ENCODE results near the gene DACH1.

Gene DACH1

GRCh38 chr13:71583581-71583980 lies 283.4 kb downstream of the DACH1 start:
- DNase-seq (ENCODE audit: low read depth in 2 of 2), result no peak

- DNase-seq (ENCODE audit: low read depth in 2 of 2), result no peak
Measured at GRCh38 chr13:71580614-71581013, 286.4 kb downstream of the DACH1 start.

- DNase-seq (ENCODE audit: low read depth in 2 of 2), result no peak
Measured at GRCh38 chr13:71578048-71578447, 289.0 kb downstream of the DACH1 start.

- DNase-seq (ENCODE audit: low read depth in 2 of 2), result no peak
Measured at GRCh38 chr13:71577127-71577526, 289.9 kb downstream of the DACH1 start.

- DNase-seq (ENCODE audit: low read depth in 2 of 2), result no peak
Measured at GRCh38 chr13:71576571-71576970, 290.4 kb downstream of the DACH1 start.

GRCh38 chr13:71546881-71547280 lies 320.1 kb downstream of the DACH1 start:
- no peak for DNase-seq (ENCODE audit: low read depth in 2 of 2)

GRCh38 chr13:71540098-71540497 lies 326.9 kb downstream of the DACH1 start:
- DNase-seq (ENCODE audit: low read depth in 2 of 2), result no peak

- DNase-seq (ENCODE audit: low read depth in 2 of 2), result no peak
Measured at GRCh38 chr13:71536201-71536600, 330.8 kb downstream of the DACH1 start.

- DNase-seq (ENCODE audit: low read depth in 2 of 2), result no peak
Measured at GRCh38 chr13:71524613-71525304, 342.2 kb downstream of the DACH1 start.

- no peak for DNase-seq (ENCODE audit: low read depth in 2 of 2)
Measured at GRCh38 chr13:71524245-71524612, 342.8 kb downstream of the DACH1 start.

- no peak for DNase-seq (ENCODE audit: low read depth in 2 of 2)
Measured at GRCh38 chr13:71522941-71523526, 344.0 kb downstream of the DACH1 start.

GRCh38 chr13:71517004-71517403 lies 350.0 kb downstream of the DACH1 start:
- DNase-seq (ENCODE audit: low read depth in 2 of 2), result no peak

- DNase-seq (ENCODE audit: low read depth in 2 of 2), result no peak
Measured at GRCh38 chr13:71516521-71516920, 350.5 kb downstream of the DACH1 start.

GRCh38 chr13:71515744-71516038 lies 351.3 kb downstream of the DACH1 start:
- DNase-seq (ENCODE audit: low read depth in 2 of 2), result no peak

GRCh38 chr13:71514900-71515743 lies 351.9 kb downstream of the DACH1 start:
- DNase-seq (ENCODE audit: low read depth in 2 of 2), result no peak

- no peak for DNase-seq (ENCODE audit: low read depth in 2 of 2)
Measured at GRCh38 chr13:71513411-71514033, 353.5 kb downstream of the DACH1 start.

- DNase-seq (ENCODE audit: low read depth in 2 of 2), result no peak
Measured at GRCh38 chr13:71503781-71504180, 363.2 kb downstream of the DACH1 start.

GRCh38 chr13:71499944-71500514 lies 367.0 kb downstream of the DACH1 start:
- no peak for DNase-seq (ENCODE audit: low read depth in 2 of 2)

- no peak for DNase-seq (ENCODE audit: low read depth in 2 of 2)
Measured at GRCh38 chr13:71499235-71499634, 367.8 kb downstream of the DACH1 start.

GRCh38 chr13:71493189-71493588 lies 373.8 kb downstream of the DACH1 start:
- no peak for DNase-seq (ENCODE audit: low read depth in 2 of 2)

GRCh38 chr13:71492346-71492871 lies 374.6 kb downstream of the DACH1 start:
- DNase-seq (ENCODE audit: low read depth in 2 of 2), result no peak

- DNase-seq (ENCODE audit: low read depth in 2 of 2), result no peak
Measured at GRCh38 chr13:71491010-71491409, 376.0 kb downstream of the DACH1 start.

All from stimulated activated CD4-positive, alpha-beta T cell treated with anti-CD3 and anti-CD28 coated beads, Interleukin-15, amount 100 ng/mL, for 48 hours (primary cell).